HepG2 (cell line): ENCODE results near the gene SYNM. TPM values are rescaled to one million over a fixed set of nuclear protein-coding genes. Genes with fewer than 3 reads are reported as not detected.

Source experiments
- HDAC1 ChIP-seq: sonication (generic); formaldehyde crosslinking; IDR thresholded peaks from 2 replicates; pipeline ENCODE4 v1.5.1; 2020; ENCODE audit warnings: mild to moderate bottlenecking, missing genetic modification reagents
- NCOA2 ChIP-seq: sonication (generic); formaldehyde crosslinking; IDR thresholded peaks from 2 replicates; pipeline ENCODE4 v1.8.0; 2022; ENCODE audit warnings: inconsistent platforms
- PRDM10 ChIP-seq: sonication (generic); formaldehyde crosslinking; IDR thresholded peaks from 2 replicates; pipeline ENCODE4 v1.4.0; 2020; ENCODE audit warnings: low read depth, missing genetic modification reagents
- ZFP36L1 ChIP-seq: sonication (generic); formaldehyde crosslinking; IDR thresholded peaks from 2 replicates; pipeline ENCODE4 v1.8.0; 2022; ENCODE audit warnings: mild to moderate bottlenecking, missing genetic modification reagents, moderate library complexity
- ZFP62 ChIP-seq: sonication (generic); formaldehyde crosslinking; IDR thresholded peaks from 2 replicates; pipeline ENCODE4 v1.4.0; 2020; ENCODE audit warnings: missing genetic modification reagents
- ZHX2 ChIP-seq, 2 experiments: sonication (generic) in 1 of 2; formaldehyde crosslinking in 1 of 2; IDR thresholded peaks; 2 replicates each; pipeline versions ENCODE4 v1.6.1 to v1.9.0; 2014 to 2022; ENCODE audit warnings: antibody characterized with exemption in 1 of 2, borderline replicate concordance in 1 of 2, inconsistent platforms in 1 of 2, low read depth in 1 of 2, missing genetic modification reagents in 1 of 2
- ZXDC ChIP-seq: sonication (generic); formaldehyde crosslinking; IDR thresholded peaks from 2 replicates; pipeline ENCODE4 v1.5.0; 2020; ENCODE audit warnings: mild to moderate bottlenecking, missing genetic modification reagents
- polyA plus RNA-seq, 8 experiments: library from polyadenylated mRNA; depleted of rRNA in 3 of 8; stranded (reverse) in 7 of 8; unstranded in 1 of 8; fragments of >200 nt; fragmentation: Illumina TruSeq in 4 of 8; extraction: Trizol in 4 of 8; gene quantifications; 2 replicates each; pipeline versions ENCODE4 v1.2.1 to v1.2.3, GENCODE V29; 2011 to 2016; ENCODE audit warnings: low read depth in 4 of 8, missing spikeins in 1 of 8, mixed read lengths in 1 of 8; ENCODE audit not compliant: insufficient read depth in 1 of 8
- total RNA-seq, 5 experiments: library from RNA; depleted of rRNA; stranded (reverse); fragments of >200 nt; fragmentation: Illumina TruSeq; extraction: Trizol; gene quantifications; 2 replicates each; pipeline ENCODE4 v1.2.3, GENCODE V29; 2016; ENCODE audit warnings: low read depth in 1 of 5

The SYNM gene
- total and polyA plus RNA-seq, 2 of the 13 experiments (the other 11 are each of a cell fraction or from before 2014, with no cell fraction given): 1.1 to 3.7 TPM

- TF ChIP-seq ZXDC (CRISPR knock-in tag): no peak
- TF ChIP-seq ZFP62: no peak
- no peak for TF ChIP-seq NCOA2
- no peak for TF ChIP-seq ZHX2 (IDR thresholded peaks at IDR 0.05; ENCODE audit: low read depth)
- TF ChIP-seq ZHX2 (CRISPR knock-in tag; IDR thresholded peaks at IDR 0.05; ENCODE audit: borderline replicate concordance): no peak
- no peak for TF ChIP-seq HDAC1
- no peak for TF ChIP-seq PRDM10
- TF ChIP-seq ZFP36L1: no peak
- TF ChIP-seq, all 625 proteins: peak for 0
These were observed 64.0 kb downstream of the SYNM start (continued) for GRCh38 chr15:99168601-99169580.
